ENCODE measurements around the gene ENDOG.
"Not testable (repeated sequence)": the region's sequence is repeated elsewhere in the genome, so short reads cannot be mapped to it uniquely, and the experiment has no call there.

DNA sequence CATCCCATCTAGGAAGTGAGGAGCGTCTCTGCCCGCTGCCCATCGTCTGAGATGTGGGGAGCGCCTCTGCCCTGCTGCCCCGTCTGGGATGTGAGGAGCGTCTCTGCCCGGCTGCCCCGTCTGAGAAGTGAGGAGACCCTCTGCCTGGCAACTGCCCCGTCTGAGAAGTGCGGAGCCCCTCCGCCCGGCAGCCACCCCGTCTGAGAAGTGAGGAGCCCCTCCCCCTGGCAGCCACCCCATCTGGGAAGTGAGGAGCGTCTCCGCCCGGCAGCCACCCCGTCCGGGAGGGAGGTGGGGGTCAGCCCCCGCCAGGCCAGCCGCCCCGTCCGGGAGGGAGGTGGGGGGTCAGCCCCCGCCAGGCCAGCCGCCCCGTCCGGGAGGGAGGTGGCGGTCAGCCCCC, 38.2 kb upstream of the ENDOG start:
- TF ChIP-seq EZH2 (IDR thresholded peaks at IDR 0.05; ENCODE audit: insufficient read depth, poor library complexity, severe bottlenecking); EZH2phosphoT487 (IDR thresholded peaks at IDR 0.05; ENCODE audit: insufficient read depth, low read depth): not testable (repeated sequence)

Data from GM23248 (cell line).